Colon (tissue), 2 donors: ENCODE results near the gene SEC14L5.
"Not testable (repeated sequence)": the region's sequence is repeated elsewhere in the genome, so short reads cannot be mapped to it uniquely, and the experiment has no call there.

ENCODE experiments used
- FAIRE-seq: peaks from 2 replicates; lab custom pipeline; 2012; peaks lifted over from hg19 to GRCh38; lab: Jason Lieb, UNC
- donor health status: control.
- donor health status: control.

The SEC14L5 gene

DNA sequence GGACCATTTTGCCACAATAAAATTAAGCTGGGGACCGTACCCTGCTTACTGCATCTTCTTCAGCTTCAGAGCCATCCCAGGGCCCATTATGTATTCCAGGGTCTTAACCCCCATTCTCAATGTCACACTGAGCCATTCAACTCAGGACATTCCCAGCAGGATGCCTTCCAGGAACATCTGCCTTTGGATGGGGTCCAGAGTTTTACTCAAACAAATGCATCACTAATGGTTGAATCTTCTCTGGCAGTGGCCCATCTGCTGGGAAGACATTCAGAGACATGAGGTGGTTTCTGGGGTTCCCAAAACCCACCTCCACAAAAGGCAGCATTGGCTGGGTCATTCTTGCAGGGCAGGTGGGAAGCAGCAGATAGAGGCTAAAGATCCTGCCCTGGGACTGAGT, 3.4 kb upstream of the SEC14L5 start:
- FAIRE-seq: no peak

DNA sequence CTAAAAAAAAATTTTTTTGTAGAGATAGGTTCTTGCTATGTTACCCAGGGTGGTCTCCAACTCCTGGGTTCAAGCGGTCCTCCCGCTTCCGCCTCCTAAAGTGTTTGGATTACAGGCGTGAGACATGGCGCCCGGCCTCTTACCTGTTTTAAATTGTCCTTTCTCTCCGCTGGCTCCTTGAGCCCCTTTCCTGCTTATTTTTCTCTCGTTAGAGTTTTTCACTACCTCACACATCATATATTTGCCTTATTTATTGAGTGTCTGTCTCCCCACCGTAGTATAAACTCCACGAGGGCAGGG, 760 bp upstream of the SEC14L5 start:
- no peak for FAIRE-seq

DNA sequence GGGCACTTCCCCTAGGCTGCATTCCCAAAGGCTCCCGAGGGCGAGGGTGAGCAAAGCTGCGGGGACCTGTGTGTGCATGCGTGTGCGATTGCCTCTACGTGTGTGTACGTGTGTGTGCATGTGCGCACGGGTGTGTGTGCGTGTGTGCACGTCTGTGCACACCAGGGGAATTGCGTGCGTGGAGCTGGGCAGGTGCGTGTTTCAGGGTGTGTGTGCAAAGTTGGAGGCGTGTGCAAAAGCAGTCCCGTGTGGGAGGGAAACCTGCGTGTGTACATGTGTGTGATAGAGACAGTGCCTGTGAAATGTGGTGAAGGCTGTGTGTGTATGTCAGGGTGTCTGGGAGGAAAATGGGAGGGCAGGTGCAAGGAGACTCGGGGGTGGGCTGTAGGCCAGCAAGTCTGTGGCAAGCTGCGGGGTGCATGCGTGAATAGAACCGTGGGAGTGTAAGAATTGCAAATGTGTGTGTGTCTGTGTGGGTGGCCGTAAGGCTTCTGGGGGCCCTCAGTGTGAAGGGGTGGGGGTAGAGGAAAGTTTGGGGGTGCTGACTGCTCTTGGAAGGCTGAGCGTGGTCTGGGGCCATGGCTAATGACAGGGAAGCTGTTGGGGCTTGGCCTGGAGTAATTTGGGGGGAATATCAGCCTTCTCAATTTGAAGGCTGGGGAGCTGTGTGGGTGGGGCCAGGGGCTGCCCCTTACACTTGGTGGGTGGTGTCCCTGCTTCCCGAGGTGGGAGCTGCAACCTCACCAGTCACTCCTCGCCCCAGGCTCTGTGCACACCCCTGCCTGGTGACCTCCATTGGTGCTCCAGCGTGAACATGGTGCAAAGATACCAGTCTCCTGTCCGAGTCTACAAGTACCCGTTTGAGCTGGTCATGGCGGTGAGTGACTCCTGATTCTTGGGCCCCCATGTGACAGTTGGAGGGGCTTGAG, 644 bp downstream of the SEC14L5 start:
- no peak for FAIRE-seq

DNA sequence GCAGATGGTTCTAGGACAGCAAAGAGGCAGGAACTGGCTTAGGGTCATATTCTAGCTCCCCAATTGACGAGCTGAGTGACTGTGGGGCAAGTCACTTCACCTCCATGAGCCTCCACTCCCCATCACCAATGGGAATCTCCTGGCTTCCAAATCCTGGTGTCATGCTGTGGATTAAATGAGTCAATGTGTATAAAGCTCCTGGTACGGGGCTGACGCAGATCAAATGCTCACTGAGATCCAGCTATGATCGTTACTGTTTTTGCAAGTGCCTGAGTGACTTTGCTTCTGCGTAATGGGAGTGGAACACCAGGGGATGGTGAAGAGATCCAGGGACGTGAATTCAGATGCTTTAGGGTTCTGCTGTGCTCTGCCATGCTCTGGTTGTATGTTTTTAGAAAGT, 2.4 kb downstream of the SEC14L5 start:
- no peak for FAIRE-seq

DNA sequence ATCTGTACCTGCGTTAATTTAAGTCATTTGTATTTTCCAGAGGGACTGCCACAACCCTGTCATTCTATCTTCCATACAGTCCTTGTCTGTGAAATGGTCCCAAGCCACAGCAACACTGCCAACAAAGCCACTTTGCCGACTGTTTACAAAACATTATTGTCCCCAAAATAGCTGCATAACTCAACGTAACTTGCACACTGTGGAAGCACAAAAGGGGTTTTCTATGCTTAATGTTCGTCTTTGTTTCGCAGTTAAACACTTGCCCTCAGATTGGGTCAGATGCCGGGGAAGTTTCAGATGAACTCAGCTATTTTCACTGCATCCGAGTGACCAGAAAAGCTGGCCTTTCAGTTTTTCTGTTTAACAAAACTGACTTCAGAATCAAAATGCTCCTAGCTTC, 4.6 kb downstream of the SEC14L5 start:
- no peak for FAIRE-seq

DNA sequence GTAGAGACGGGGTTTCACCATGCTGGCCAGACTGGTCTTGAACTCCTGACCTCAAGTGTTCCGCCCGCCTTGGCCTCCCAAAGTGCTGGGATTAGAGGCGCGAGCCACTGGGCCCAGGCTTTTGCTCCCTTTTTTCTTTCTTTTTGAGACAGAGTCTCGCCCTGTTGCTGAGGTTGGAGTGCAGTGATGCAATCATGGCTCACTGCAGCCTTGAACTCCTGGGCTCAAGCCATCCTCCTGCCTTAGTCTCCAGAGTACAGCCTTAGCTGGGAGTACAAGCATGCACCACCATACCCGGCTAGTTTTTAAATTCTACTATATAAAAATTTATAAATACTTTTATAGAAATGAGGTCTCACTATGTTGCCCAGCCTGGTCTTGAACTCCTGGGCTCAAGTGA, 5.4 kb downstream of the SEC14L5 start:
- FAIRE-seq: not testable (repeated sequence)

DNA sequence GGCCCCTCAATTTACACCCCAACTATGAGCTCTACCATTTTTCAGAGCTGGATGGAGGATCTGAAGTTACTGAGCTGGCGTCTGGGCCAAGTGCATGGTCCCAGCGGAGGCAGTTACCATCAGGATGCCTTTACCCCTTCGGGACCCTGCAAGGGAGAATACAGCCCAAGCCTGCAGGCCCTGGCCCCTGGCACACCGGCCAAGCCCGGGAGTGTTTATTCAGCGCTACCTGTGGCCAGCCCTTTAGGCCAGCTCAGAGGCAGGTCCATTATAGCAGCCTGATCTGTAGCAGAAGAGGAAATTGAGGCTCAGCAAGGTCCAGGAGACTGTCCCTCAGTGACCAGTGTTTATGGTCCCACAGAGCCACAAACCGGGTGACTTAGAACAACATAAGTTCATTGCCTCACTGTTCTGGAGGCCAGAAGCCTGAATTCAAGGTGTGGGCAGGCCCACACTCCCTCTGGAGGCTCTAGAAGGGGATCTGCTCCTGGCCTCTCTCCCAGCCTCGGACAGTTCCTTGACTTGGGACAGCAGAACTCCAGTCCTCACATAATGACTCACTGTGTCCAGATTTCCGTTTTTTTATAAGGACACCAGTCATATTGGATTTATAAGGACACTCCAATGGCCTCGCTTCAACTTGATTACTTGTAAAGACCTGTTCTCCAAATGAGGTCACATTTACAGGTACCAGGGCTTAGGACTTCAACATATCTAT, 8.8 kb downstream of the SEC14L5 start:
- FAIRE-seq: no peak

DNA sequence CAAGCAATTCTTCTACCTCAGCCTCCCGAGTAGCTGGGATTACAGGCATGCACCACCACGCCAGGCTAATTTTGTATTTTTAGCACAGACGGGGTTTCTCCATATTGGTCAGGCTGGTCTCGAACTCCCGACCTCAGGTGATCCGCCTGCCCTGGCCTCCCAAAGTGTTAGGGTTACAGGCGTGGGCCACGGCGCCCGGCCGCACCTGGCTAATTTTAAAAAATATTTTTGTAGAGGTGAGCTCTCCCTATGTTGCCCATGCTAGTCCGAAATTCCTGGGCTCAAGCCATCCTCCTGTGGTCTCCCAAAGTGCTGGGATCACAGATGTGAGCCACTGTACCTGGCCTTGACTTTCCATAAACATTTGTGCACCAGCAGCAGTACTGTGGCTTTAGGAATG, 10.1 kb downstream of the SEC14L5 start:
- FAIRE-seq: not testable (repeated sequence)

DNA sequence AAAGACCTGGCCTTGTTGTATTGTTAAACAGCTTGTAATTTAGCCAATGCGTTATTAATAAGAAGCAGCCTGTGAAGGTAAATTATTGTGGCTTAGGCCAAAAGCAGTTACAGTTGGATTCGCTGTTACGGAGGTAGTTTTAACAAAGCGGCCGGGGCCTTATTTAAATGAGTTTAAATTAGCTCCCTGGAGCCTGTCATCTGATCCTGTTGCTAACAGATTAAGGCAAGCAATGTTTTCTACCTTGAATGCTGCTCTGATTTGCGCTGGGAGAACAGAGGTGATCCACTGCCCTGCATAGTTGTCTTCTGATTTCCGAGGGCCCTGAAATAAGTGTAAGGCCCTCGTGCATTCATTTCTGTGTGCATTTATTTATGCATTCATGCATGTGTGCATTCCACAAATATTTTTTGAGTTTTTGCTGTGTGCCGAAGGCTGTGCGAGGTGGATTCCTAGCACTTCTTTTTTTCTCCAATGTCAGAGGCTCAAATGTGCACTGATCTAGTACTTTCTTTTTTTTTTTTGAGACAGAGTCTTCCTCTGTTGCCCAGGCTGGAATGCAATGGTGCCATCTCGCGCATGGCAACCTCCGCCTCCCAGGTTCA, 10.9 kb downstream of the SEC14L5 start:
- no peak for FAIRE-seq

DNA sequence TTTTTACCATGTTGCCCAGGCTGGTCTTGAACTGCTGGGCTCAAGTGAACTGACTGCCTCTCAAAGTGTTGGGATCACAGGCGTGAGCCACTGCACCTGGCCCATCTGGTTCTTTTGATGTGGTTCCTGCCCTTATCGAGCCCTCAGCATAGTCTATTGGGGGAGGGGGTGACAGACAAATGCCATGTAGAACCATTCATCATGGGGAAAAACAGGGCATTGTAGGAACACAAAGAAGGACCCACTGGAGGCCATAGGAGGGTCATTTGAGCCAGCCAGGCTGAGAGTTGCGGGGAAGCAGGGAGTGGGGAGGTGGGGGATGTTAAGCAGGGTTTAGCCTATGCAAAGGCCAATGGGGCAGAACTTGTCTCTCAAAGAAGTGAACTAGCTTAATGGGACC, 11.9 kb downstream of the SEC14L5 start:
- FAIRE-seq: no peak

DNA sequence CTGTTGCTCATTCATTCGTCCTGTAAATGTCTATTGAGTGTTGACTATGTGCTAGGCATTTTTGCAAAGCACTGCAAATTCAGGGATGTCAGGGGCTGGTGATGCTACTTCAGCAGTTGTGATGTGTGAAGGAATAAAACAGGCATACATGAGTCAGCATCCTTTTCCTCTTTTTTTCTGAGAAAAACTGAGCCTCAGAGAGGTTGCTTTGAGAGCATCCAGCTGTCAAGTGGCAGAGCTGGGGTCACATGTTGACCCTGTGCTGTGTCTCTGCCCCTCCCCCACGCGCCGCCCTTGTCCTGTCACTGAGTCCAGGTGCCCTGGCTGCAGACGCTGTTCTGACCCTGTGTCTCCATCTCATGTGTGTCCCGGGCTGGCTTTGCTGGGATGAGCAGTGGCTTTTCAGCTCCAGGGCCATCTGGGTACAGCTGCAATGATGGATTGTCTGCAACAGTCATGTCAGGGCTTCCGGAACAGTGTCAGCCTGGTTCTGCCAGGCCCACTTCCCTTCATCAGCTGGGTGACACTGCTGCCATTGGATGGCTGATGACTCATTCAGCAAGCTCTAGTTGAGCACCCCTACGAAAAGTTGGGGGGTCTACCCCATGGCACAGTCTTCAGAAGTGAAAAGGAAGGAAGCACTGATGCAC, 14.9 kb downstream of the SEC14L5 start:
- no peak for FAIRE-seq

DNA sequence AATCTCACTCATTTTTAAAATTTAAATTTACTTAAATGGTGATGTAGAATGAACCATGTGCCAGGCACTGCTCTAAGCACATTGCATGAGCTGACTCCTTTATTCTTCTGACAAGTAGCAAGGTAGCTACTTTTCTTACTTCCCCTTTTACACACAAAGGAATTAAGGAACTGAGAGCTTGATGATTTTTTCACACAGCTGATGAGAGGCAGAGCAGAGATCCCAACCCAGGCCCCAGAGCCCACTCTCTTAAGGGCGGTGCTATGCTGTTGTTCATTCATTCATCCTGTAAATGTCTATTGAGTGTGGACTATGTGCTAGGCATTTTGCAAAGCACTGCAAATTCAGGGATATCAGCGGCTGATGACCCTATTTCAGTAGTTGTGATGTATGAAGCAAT, 17.9 kb downstream of the SEC14L5 start:
- no peak for FAIRE-seq

DNA sequence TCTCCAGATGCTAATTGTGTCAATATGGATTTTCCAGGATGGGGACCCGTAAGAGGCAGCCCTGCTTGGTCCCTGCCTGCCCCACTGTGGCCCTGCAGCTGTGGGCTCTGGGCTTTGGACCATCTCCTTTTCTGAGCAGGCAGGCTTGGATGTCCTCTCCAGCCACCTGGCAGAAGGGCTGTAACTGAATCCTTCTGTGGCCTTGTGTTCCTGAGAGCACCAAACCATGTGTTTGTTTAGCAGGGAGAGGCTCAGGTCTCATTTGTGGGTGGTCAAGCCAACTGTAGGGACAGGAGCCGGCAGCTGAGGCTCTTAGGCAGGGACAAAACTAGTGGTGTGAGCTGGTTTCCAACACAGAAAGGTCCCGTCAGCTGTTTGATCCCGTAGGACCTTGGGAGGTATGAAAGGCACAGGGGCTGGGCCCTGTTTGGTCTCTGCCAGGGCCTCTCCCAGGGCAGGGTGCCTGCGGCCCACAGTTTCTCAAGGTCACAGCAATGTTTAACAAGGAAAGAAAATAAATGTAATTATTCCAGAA, 18.5 kb downstream of the SEC14L5 start:
- FAIRE-seq: no peak

DNA sequence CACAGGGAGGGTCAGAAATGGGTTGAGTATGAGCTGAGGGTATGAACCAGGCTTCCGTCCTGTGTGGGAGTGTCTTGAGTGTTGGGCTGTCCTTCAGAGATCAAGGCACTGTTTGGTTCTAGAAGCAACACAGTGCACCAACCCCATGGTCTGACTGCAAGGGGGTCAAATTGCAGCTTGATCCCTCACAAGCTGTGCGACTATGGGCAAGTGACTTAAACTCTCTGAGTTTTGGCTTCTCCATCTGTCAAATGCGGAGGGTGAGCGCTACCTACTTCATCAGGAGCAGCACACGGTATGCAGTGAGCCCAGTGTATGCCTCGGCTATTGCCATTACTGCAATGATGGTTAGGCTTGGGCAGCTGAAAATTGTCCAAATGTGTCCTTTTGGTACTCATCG, 21.0 kb downstream of the SEC14L5 start:
- no peak for FAIRE-seq

DNA sequence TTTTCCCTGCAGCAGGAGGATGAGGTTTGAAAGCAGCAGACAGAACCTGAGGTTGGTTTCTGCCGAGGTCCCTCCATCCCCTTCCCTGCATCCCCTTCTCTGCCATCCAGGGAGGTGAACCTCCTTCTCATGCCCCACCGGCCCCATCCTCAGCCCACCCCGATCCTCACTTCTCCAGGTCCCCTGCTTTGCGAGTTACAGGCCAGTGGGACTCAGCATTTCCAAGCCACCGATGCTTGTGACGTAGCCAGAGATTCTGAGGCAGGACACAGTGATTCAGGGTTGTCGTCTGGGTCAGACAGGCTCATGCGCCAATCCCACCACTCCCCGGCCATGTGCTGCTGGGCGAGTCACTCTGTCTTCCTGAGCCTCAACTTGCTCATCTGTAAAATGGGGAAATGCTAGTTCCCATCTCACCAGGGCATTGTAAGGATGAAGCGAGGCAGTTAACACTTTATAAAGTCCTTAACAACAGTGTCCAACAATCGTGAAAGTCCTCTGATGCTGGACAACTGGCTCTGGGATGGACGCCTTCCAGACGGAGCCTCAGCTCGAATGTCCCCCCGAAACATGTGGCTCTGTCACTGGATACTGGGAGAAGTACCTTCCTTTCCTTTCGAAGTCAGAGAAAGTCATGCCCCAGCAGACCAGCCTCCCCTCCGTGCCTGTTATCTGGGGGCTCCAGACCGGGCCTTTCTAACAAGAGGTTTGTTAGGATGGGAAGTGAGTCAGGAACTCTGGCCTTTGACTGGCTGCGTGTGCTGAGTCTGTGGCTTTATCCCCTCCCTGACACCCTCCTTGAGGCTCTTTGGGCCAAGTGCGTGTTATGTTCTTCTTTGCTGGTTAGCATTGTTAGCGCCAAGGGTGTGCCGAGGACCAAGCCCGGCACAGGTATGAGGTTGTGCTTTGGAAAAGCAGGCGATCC, 21.9 kb downstream of the SEC14L5 start:
- no peak for FAIRE-seq

DNA sequence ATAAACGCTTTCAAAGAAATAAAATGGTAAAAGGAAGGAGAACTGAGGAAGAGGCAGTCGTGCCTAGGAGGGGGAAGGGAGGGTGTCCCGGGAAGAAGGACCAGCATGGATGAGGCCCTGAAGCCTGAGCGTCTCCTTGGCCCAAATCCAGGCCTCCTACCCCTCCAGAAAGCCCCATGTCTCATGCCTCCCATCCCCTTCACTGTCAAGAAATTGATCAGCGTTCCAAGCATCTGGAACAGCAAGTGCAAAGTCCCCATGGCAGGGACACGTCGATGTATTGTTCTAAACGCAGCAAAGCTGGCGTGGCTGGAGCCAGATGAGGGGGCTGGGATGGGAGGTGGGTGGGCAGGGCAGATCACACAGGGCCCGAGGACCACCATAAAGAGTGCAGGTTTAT, 22.6 kb downstream of the SEC14L5 start:
- no peak for FAIRE-seq

DNA sequence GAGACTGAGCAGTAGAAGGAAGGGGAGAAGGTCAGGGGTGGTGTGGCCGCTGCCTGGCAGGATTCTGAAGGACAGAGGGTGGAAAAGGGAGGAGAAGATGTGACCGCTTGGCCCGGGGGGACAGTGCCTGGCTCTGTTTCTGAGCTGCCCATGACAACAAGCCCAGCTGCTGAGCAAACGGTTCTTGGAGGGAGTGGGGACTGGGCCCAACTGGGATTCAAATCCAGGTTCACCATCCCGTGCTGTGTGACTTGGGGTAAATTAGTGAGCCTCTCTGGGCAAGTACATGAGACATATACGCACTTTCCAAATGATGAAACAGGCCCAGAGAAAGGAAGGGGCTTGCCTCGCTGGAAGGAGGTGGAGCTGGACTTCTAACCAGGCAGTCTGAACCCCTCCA, 23.3 kb downstream of the SEC14L5 start:
- FAIRE-seq: no peak

DNA sequence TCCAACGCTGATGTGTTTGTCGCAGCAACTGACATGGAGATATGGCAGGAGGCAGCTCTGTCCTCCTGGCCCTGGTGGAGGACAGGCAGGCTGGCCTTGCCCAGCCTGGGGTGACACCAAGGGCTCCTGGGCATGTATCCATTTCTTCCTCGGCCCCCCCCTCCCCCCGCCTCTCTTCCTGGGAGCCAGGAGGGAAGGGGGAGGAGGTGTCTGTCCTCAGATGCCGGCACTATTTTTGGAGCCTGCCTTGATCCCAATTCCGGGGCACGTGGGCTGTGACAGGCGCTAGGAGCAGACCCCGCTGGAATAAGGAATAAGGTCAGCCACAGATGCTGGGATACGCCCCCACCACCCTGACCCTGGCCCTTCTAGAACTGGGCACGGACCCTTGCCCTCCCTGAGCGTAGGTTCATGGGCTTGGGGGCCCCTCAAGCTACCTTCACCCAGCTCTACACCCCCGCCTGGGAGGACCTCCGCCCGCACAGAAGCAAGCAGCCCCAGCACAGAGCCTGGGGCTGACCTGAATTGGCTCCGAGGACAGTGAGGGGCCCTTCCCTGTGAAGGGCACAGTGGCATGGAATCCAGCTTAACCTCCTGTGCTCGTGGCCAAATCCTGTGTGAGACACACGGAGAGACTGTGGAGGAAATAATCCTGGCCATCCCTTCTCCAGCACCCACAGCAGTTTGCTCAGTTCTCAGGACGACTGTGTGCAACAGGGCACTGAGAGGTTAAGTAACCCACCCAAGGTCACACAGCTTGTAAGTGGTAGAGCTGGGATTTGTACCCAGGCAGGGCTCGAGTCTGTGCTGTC, 24.1 kb downstream of the SEC14L5 start:
- no peak for FAIRE-seq

DNA sequence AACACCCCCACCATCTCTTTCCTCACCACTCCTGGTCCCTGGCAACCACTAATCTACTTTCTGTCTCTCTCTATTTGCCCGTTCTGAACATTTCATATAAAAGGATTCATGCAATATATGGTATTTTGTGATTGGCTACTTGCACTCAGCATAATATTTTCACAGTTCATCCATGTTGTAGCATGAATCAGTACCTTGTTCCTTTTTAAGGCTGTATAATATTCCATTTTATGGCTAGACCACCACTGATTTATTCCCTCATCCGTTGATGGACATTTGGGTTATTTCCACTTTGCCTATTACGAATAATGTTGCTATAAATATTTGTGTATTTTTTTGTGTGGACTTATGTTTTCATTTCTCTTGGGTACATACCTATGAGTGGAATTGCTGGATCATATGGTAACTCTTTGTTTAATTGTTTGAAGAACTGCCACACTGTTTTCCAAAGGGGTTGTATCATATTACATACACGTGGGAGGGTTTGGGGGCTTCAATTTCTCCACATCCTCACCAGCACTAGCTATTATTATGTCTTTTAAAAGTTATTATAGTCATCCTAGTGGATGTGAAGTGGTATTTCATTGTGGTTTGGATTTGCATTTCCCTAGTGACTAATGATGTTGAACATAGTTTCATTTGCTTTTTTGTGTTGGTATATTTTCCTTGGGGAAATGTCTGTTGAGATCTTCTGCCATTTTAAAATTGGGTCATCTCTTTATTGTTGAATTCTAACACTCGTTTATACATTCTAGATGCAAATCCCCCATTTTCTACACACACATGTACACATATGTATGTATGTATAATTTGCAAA, 26.3 kb downstream of the SEC14L5 start:
- no peak for FAIRE-seq

DNA sequence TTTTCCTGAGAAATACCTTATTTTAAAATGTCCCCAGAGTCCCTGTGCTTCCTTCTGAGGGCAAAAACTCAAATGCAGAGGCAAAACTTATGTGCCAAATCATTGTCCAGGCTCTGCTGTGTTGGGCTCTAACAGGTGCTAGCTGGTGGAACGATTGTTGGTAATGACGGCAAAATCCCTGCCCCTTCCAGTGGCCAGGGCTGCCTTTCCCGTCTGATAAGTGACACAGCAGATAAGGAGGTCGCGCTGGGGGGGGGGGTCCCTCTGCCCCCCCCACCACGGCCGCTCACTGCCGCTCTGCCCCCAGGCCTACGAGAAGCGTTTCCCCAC, 29.1 kb downstream of the SEC14L5 start:
- no peak for FAIRE-seq
